T-cell (primary cell): ENCODE results near the gene STRBP. TPM values are rescaled to one million over a fixed set of nuclear protein-coding genes. Genes with fewer than 3 reads are reported as not detected.
A peak's percentile ranks its signal among the peaks of the same experiment; 100 is the strongest.

ENCODE experiments used
- ATAC-seq, 4 experiments: fragments of 200-7000 bp in 3 of 4; fragments of 150-1000 bp in 1 of 4; cut with Tn5 transposase; replicated peaks in 1 of 4; 1 replicate in 3 of 4; 2 replicates in 1 of 4; pipeline ENCODE4 v1.10.0; 2021; ENCODE audit warnings: moderate library complexity in 3 of 4, mild to moderate bottlenecking in 2 of 4, moderate number of reproducible peaks in 1 of 4
- CTCF ChIA-PET, 2 donors: fragments of 300-600 bp; sonication (Branson Sonifier 250); formaldehyde crosslinking; loops; one replicate each; lab custom pipeline; 2022; ENCODE audit warnings: antibody characterized with exemption in 2 of 2; lab: Charles Lee
- POLR2A ChIA-PET, 2 donors: fragments of 300-600 bp; sonication (Branson Sonifier 250); formaldehyde crosslinking; loops; one replicate each; lab custom pipeline; 2022; ENCODE audit warnings: antibody characterized with exemption in 2 of 2; lab: Charles Lee
- DNase-seq, 35 experiments: peaks; one replicate each; pipeline versions ENCODE4 v3.0.0 to v3.0.0-alpha.2; 2013 to 2023
- H3K27ac ChIP-seq: one replicate; pipeline ENCODE4 v1.5.1; 2013; ENCODE audit warnings: low read length
- H3K27me3 ChIP-seq, 2 experiments: replicated peaks in 1 of 2; 1 replicate in 1 of 2; 2 replicates in 1 of 2; pipeline versions ENCODE4 v1.6.1 to v1.7.0; 2013; ENCODE audit warnings: low read length in 1 of 2, mixed read lengths in 1 of 2; ENCODE audit not compliant: control insufficient read depth in 2 of 2, insufficient read depth in 2 of 2; ENCODE audit errors: extremely low read depth in 1 of 2
- H3K36me3 ChIP-seq, 2 donors: 1 replicate in 1 of 2; 2 replicates in 1 of 2; pipeline versions ENCODE4 v1.6.1 to v1.7.0; 2013; ENCODE audit warnings: low read length in 1 of 2; ENCODE audit not compliant: control insufficient read depth in 2 of 2, insufficient read depth in 1 of 2; ENCODE audit errors: extremely low read depth in 1 of 2
- H3K4me1 ChIP-seq, 2 experiments: 1 replicate in 1 of 2; 2 replicates in 1 of 2; pipeline versions ENCODE4 v1.6.1 to v1.7.0; 2013; ENCODE audit warnings: low read length in 2 of 2, mixed read lengths in 1 of 2; ENCODE audit not compliant: insufficient read depth in 2 of 2, control insufficient read depth in 1 of 2; ENCODE audit errors: extremely low read depth in 1 of 2
- H3K4me3 ChIP-seq, 2 donors: 1 replicate in 1 of 2; 2 replicates in 1 of 2; pipeline versions ENCODE4 v1.5.1 to v1.7.0; 2013; ENCODE audit warnings: mild to moderate bottlenecking in 2 of 2, low read length in 1 of 2, moderate library complexity in 1 of 2; ENCODE audit not compliant: control insufficient read depth in 1 of 2; ENCODE audit errors: extremely low read depth in 1 of 2
- H3K9me3 ChIP-seq: 2 replicates; pipeline ENCODE4 v1.7.0; 2013
- H3K27ac Mint-ChIP-seq, 2 donors: one replicate each; pipeline ENCODE4 v1.8.0; 2020 to 2021; ENCODE audit warnings: mild to moderate bottlenecking in 2 of 2, mixed read lengths in 2 of 2
- H3K27me3 Mint-ChIP-seq, 2 donors: one replicate each; pipeline ENCODE4 v1.8.0; 2021 to 2022; ENCODE audit warnings: mixed read lengths in 2 of 2
- H3K36me3 Mint-ChIP-seq: one replicate; pipeline ENCODE4 v1.8.0; 2021; ENCODE audit warnings: mixed read lengths
- H3K4me1 Mint-ChIP-seq, 3 donors: one replicate each; pipeline ENCODE4 v1.8.0; 2020 to 2022; ENCODE audit warnings: mixed read lengths in 3 of 3, mild to moderate bottlenecking in 1 of 3
- H3K4me3 Mint-ChIP-seq, 3 donors: one replicate each; pipeline ENCODE4 v1.8.0; 2020 to 2022; ENCODE audit warnings: mild to moderate bottlenecking in 3 of 3, mixed read lengths in 3 of 3, moderate library complexity in 3 of 3
- H3K9me3 Mint-ChIP-seq, 3 donors: one replicate each; pipeline ENCODE4 v1.8.0; 2020 to 2022; ENCODE audit warnings: mixed read lengths in 3 of 3
- WGBS: methylation state at CpG from one replicate; pipeline ENCODE4 v1.1.5; 2013; ENCODE audit warnings: missing lambda C conversion rate; ENCODE audit not compliant: insufficient coverage; 5-methylcytosine and 5-hydroxymethylcytosine counted together
- total RNA-seq, 35 experiments: library from RNA in 6 of 35; stranded (reverse) in 6 of 35; fragments of 120-200 nt in 1 of 35; gene quantifications; one replicate each; pipeline versions ENCODE4 v1.2.1 to v1.2.4 and lab custom pipeline; 2013 to 2026

STRBP gene
- total RNA-seq, 5 donors from 2014 or later (not counting 1 experiment from before 2014, with no cell fraction given), result 18.6 to 26.9 (median 20.0) TPM

GRCh38 chr9:123093141-123093540 is 175.2 kb downstream of the STRBP start:
- H3K27me3 ChIP-seq, result no peaks in the 10 kb centered on the region
- Mint-ChIP-seq H3K4me3 (no peak overlapping the region), H3K4me1 (peaks cover 0 to 2% (median 0%) of the 10 kb centered on the region in 3 donors), H3K27me3 (no peaks in the 10 kb centered on the region), H3K36me3 (peaks cover 65% of the 10 kb centered on the region), H3K9me3 (no peaks in the 10 kb centered on the region), H3K27ac (peak overlapping the region in 1 of 2 donors; percentile 4)
- ATAC-seq (no peak), DNase-seq (no peak)
- CTCF ChIA-PET, result interaction anchor here in 1 of 2 donors (0.6 to 0.7 kb wide), 2 partner anchors 10 to 164 kb away, joined by 3 read pairs; no protein-coding TSS in a partner anchor
- H3K9me3 ChIP-seq, result no peaks in the 10 kb centered on the region
- H3K4me3 ChIP-seq, result no peak overlapping the region
- no peak overlapping the region for H3K27ac ChIP-seq
- peaks cover 6 to 74% of the 10 kb centered on the region in 2 donors for H3K36me3 ChIP-seq
- POLR2A ChIA-PET, result interaction anchor here in 1 of 2 donors (0.6 kb wide), 1 partner anchor 1307 kb away, joined by 3 read pairs; no protein-coding TSS in a partner anchor
- H3K4me1 ChIP-seq, result no peaks in the 10 kb centered on the region
- whole genome bisulfite sequencing, result 95% methylated on average over 2 of the region's 3 CpGs

- no peak for DNase-seq
- ChIA-PET POLR2A (no interaction called here), CTCF (interaction anchor here in 1 of 2 donors (0.6 kb wide), 1 partner anchor 9 kb away, joined by 3 read pairs; no protein-coding TSS in a partner anchor)
- ATAC-seq, result no peak
- Mint-ChIP-seq H3K27ac (no peak overlapping the region), H3K4me1 (peaks cover 0 to 2% (median 0%) of the 10 kb centered on the region in 3 donors), H3K9me3 (no peaks in the 10 kb centered on the region), H3K4me3 (no peak overlapping the region), H3K36me3 (peaks cover 51% of the 10 kb centered on the region), H3K27me3 (no peaks in the 10 kb centered on the region)
- WGBS, result no CpG with 5 or more reads among the region's 2 CpGs
- H3K36me3 ChIP-seq, result peaks cover 4 to 66% of the 10 kb centered on the region in 2 donors
- H3K27me3 ChIP-seq, result no peaks in the 10 kb centered on the region
- no peak overlapping the region for H3K4me3 ChIP-seq
- no peaks in the 10 kb centered on the region for H3K9me3 ChIP-seq
- no peak overlapping the region for H3K27ac ChIP-seq
- no peaks in the 10 kb centered on the region for H3K4me1 ChIP-seq
Measured at GRCh38 chr9:123091459-123091858, 176.9 kb downstream of the STRBP start.

GRCh38 chr9:123090956-123091355 is 177.4 kb downstream of the STRBP start:
- DNase-seq, result no peak
- H3K27me3 Mint-ChIP-seq, result no peaks in the 10 kb centered on the region
- no peaks in the 10 kb centered on the region for H3K4me1 ChIP-seq

GRCh38 chr9:123090198-123090896 is 178.0 kb downstream of the STRBP start:
- peaks cover 47% of the 10 kb centered on the region for H3K36me3 Mint-ChIP-seq
- ChIA-PET CTCF (no interaction called here), POLR2A (no interaction called here)
- no peaks in the 10 kb centered on the region for H3K27me3 Mint-ChIP-seq
- Histone ChIP-seq H3K27ac (no peak overlapping the region), H3K4me3 (no peak overlapping the region), H3K9me3 (no peaks in the 10 kb centered on the region), H3K27me3 (no peaks in the 10 kb centered on the region), H3K4me1 (no peaks in the 10 kb centered on the region), H3K36me3 (peaks cover 4 to 57% of the 10 kb centered on the region in 2 donors)
- H3K9me3 Mint-ChIP-seq, result no peaks in the 10 kb centered on the region
- H3K4me3 Mint-ChIP-seq, result no peak overlapping the region
- ATAC-seq (no peak), DNase-seq (no peak)
- H3K27ac Mint-ChIP-seq, result no peak overlapping the region
- H3K4me1 Mint-ChIP-seq, result peaks cover 0 to 2% (median 0%) of the 10 kb centered on the region in 3 donors
- WGBS, result 100% methylated on average over 5 of the region's 8 CpGs

More at GRCh38 chr9:123090956-123091355, 177.4 kb downstream of the STRBP start:
- no peak overlapping the region for H3K4me3 Mint-ChIP-seq
- H3K9me3 ChIP-seq, result no peaks in the 10 kb centered on the region
- H3K27ac ChIP-seq, result no peak overlapping the region
- no CpG with 5 or more reads among the region's 2 CpGs for WGBS
- POLR2A ChIA-PET, result no interaction called here
- H3K4me3 ChIP-seq, result no peak overlapping the region
- H3K36me3 ChIP-seq, result peaks cover 4 to 61% of the 10 kb centered on the region in 2 donors
- CTCF ChIA-PET, result no interaction called here
- peaks cover 0 to 2% (median 0%) of the 10 kb centered on the region in 3 donors for H3K4me1 Mint-ChIP-seq
- H3K27me3 ChIP-seq, result no peaks in the 10 kb centered on the region
- H3K36me3 Mint-ChIP-seq, result peaks cover 49% of the 10 kb centered on the region
- H3K27ac Mint-ChIP-seq, result no peak overlapping the region
- ATAC-seq, result no peak
- no peaks in the 10 kb centered on the region for H3K9me3 Mint-ChIP-seq

GRCh38 chr9:123089790-123090189 is 178.6 kb downstream of the STRBP start:
- H3K27me3 ChIP-seq, result no peaks in the 10 kb centered on the region
- Mint-ChIP-seq H3K27me3 (no peaks in the 10 kb centered on the region), H3K4me1 (no peaks in the 10 kb centered on the region), H3K4me3 (no peak overlapping the region), H3K9me3 (no peaks in the 10 kb centered on the region), H3K27ac (no peak overlapping the region), H3K36me3 (peaks cover 51% of the 10 kb centered on the region)
- 90% methylated on average over 3 of the region's 5 CpGs for WGBS
- no peak overlapping the region for H3K4me3 ChIP-seq
- ATAC-seq (no peak), DNase-seq (no peak)
- CTCF ChIA-PET, result no interaction called here
- H3K27ac ChIP-seq, result no peak overlapping the region
- no peaks in the 10 kb centered on the region for H3K9me3 ChIP-seq
- H3K36me3 ChIP-seq, result peaks cover 4 to 55% of the 10 kb centered on the region in 2 donors
- POLR2A ChIA-PET, result no interaction called here
- no peaks in the 10 kb centered on the region for H3K4me1 ChIP-seq

- peaks cover 56% of the 10 kb centered on the region for H3K36me3 Mint-ChIP-seq
- no peak overlapping the region for H3K4me3 ChIP-seq
- no peaks in the 10 kb centered on the region for H3K27me3 Mint-ChIP-seq
- H3K27me3 ChIP-seq, result no peaks in the 10 kb centered on the region
- POLR2A ChIA-PET, result no interaction called here
- CTCF ChIA-PET, result no interaction called here
- WGBS, result no CpG with 5 or more reads among the region's 1 CpG
- no peak overlapping the region for H3K4me3 Mint-ChIP-seq
- no peaks in the 10 kb centered on the region for H3K9me3 ChIP-seq
- no peaks in the 10 kb centered on the region for H3K4me1 Mint-ChIP-seq
- no peaks in the 10 kb centered on the region for H3K4me1 ChIP-seq
- H3K27ac ChIP-seq, result no peak overlapping the region
- DNase-seq (no peak), ATAC-seq (no peak)
- H3K36me3 ChIP-seq, result peaks cover 4 to 62% of the 10 kb centered on the region in 2 donors
- peak overlapping the region in 1 of 2 donors; percentile 4 for H3K27ac Mint-ChIP-seq
- no peaks in the 10 kb centered on the region for H3K9me3 Mint-ChIP-seq
Measured at GRCh38 chr9:123089040-123089439, 179.3 kb downstream of the STRBP start.
